Esophagus muscularis mucosa (tissue), 4 donors: ENCODE measurements around the gene MAP3K14. TPM values are rescaled to one million over a fixed set of nuclear protein-coding genes. Genes with fewer than 3 reads are reported as not detected.

Experiments used
- DNase-seq: peaks from one replicate; pipeline ENCODE4 v3.0.0-alpha.2; 2017; ENCODE audit errors: extremely low spot score
- H3K27ac ChIP-seq, 4 donors: fragments of 200-600 bp; sonication (generic); replicated peaks in 1 of 4; 1 replicate in 3 of 4; 2 replicates in 1 of 4; pipeline ENCODE4 v1.5.1; 2016 to 2019; ENCODE audit warnings: mild to moderate bottlenecking in 1 of 4
- H3K27me3 ChIP-seq, 4 donors: fragments of 200-600 bp; sonication (generic); one replicate each; pipeline versions ENCODE4 v1.5.1 to v1.6.0; 2016 to 2019
- H3K36me3 ChIP-seq, 4 donors: fragments of 200-600 bp; sonication (generic); one replicate each; pipeline ENCODE4 v1.5.1; 2016 to 2019
- H3K4me1 ChIP-seq, 4 donors: fragments of 200-600 bp; sonication (generic); one replicate each; pipeline ENCODE4 v1.5.1; 2016 to 2019
- H3K4me3 ChIP-seq, 4 donors: fragments of 200-600 bp; sonication (generic); 1 replicate in 2 of 4; 2 replicates in 2 of 4; pipeline ENCODE4 v1.5.1; 2016 to 2019; ENCODE audit warnings: mild to moderate bottlenecking in 4 of 4, moderate library complexity in 1 of 4
- H3K9me3 ChIP-seq, 4 donors: fragments of 200-600 bp; sonication (generic); 1 replicate in 3 of 4; 2 replicates in 1 of 4; pipeline ENCODE4 v1.5.1; 2016 to 2019
- CTCF ChIP-seq, 3 experiments: fragments of 200-600 bp in 2 of 3; fragments of 450-650 bp in 1 of 3; sonication (generic) in 2 of 3; IDR thresholded peaks; one replicate each; pipeline ENCODE4 v1.5.1; 2017 to 2019; ENCODE audit warnings: antibody characterized with exemption in 3 of 3, mild to moderate bottlenecking in 2 of 3, moderate library complexity in 1 of 3
- EP300 ChIP-seq: sonication (generic); formaldehyde crosslinking; IDR thresholded peaks from one replicate; pipeline ENCODE4 v1.6.1; 2017; ENCODE audit warnings: antibody characterized with exemption
- POLR2A ChIP-seq: fragments of 450-650 bp; IDR thresholded peaks from one replicate; pipeline ENCODE4 v1.6.1; 2017; ENCODE audit warnings: antibody characterized with exemption, moderate library complexity, mild to moderate bottlenecking, low read depth
- POLR2AphosphoS5 ChIP-seq, 2 donors: sonication (generic); formaldehyde crosslinking; IDR thresholded peaks; one replicate each; pipeline ENCODE4 v1.6.1; 2017; ENCODE audit warnings: antibody characterized with exemption in 2 of 2
- WGBS: methylation state at CpG from one replicate; pipeline ENCODE4 v1.1.5; 2018; 5-methylcytosine and 5-hydroxymethylcytosine counted together
- intact Hi-C: fragments of 100-400 bp; cut with DNase I; formaldehyde crosslinking; loops from one replicate; pipeline ENCODE4 v1.15.1; 2023
- total RNA-seq, 4 donors: library from RNA; depleted of rRNA; stranded (reverse); fragments of >200 nt; gene quantifications; one replicate each; pipeline versions ENCODE4 v1.1.0 to v1.2.1, GENCODE V29; 2016

Gene MAP3K14
- total RNA-seq, 4 donors from 2014 or later, result 7.8 to 26.5 (median 10.6) TPM

GRCh38 chr17:45298546-45299285 lies 18.1 kb downstream of the MAP3K14 start:
- peaks cover 86 to 100% (median 99%) of the 10 kb centered on the region in 4 donors for H3K4me1 ChIP-seq

GRCh38 chr17:45296833-45297124 lies 20.0 kb downstream of the MAP3K14 start:
- peak overlapping the region; percentile 79 to 99 (median 84) for H3K27ac ChIP-seq
- intact Hi-C loops, result no loop called here
- WGBS, result 11% methylated on average over 1 of the region's 1 CpG
- H3K9me3 ChIP-seq, result no peaks in the 10 kb centered on the region
- H3K4me3 ChIP-seq, result no peak overlapping the region
- DNase-seq, result no peak
- TF ChIP-seq EP300 (no peak), CTCF (IDR thresholded peaks at IDR 0.05) (no peak), POLR2AphosphoS5 (IDR thresholded peaks at IDR 0.05) (no peak), POLR2A (no peak)
- H3K4me1 ChIP-seq, result peaks cover 89 to 100% (median 99%) of the 10 kb centered on the region in 4 donors
- no peaks in the 10 kb centered on the region for H3K27me3 ChIP-seq
- H3K36me3 ChIP-seq, result no peaks in the 10 kb centered on the region

More at GRCh38 chr17:45298546-45299285, 18.1 kb downstream of the MAP3K14 start:
- Histone ChIP-seq H3K36me3 (no peaks in the 10 kb centered on the region), H3K27ac (peak overlapping the region; percentile 79 to 99 (median 84)), H3K4me3 (no peak overlapping the region), H3K27me3 (no peaks in the 10 kb centered on the region), H3K9me3 (no peaks in the 10 kb centered on the region)
- no peak for DNase-seq
- intact Hi-C loops, result no loop called here
- TF ChIP-seq POLR2A, result no peak
- TF ChIP-seq POLR2AphosphoS5 (IDR thresholded peaks at IDR 0.05), result peak in 1 of 2 donors; percentile 10
- 67% methylated on average over 8 of the region's 8 CpGs for WGBS

- WGBS, result 82% methylated on average over 7 of the region's 7 CpGs
- H3K9me3 ChIP-seq, result no peaks in the 10 kb centered on the region
Measured at GRCh38 chr17:45296003-45296832, 20.6 kb downstream of the MAP3K14 start.

GRCh38 chr17:45294506-45294905 lies 22.3 kb downstream of the MAP3K14 start:
- WGBS, result 23% methylated on average over 3 of the region's 3 CpGs

More at GRCh38 chr17:45296003-45296832, 20.6 kb downstream of the MAP3K14 start:
- TF ChIP-seq POLR2A (no peak), POLR2AphosphoS5 (IDR thresholded peaks at IDR 0.05) (no peak), EP300 (no peak), CTCF (IDR thresholded peaks at IDR 0.05) (no peak)
- no peaks in the 10 kb centered on the region for H3K36me3 ChIP-seq
- H3K27ac ChIP-seq, result peak overlapping the region; percentile 79 to 99 (median 84)
- DNase-seq, result no peak
- intact Hi-C loops, result no loop called here
- H3K4me3 ChIP-seq, result no peak overlapping the region
- peaks cover 94 to 100% (median 100%) of the 10 kb centered on the region in 4 donors for H3K4me1 ChIP-seq
- no peaks in the 10 kb centered on the region for H3K27me3 ChIP-seq

More at GRCh38 chr17:45294506-45294905, 22.3 kb downstream of the MAP3K14 start:
- H3K36me3 ChIP-seq, result peaks cover 6 to 11% (median 7%) of the 10 kb centered on the region in 4 donors
- H3K9me3 ChIP-seq, result no peaks in the 10 kb centered on the region
- TF ChIP-seq EP300 (no peak), POLR2AphosphoS5 (IDR thresholded peaks at IDR 0.05) (peak in 1 of 2 donors; percentile 42), CTCF (IDR thresholded peaks at IDR 0.05) (no peak), POLR2A (no peak)
- intact Hi-C loops, result no loop called here
- peaks cover 98 to 100% (median 100%) of the 10 kb centered on the region in 4 donors for H3K4me1 ChIP-seq
- DNase-seq, result no peak
- H3K27me3 ChIP-seq, result no peaks in the 10 kb centered on the region
- H3K27ac ChIP-seq, result peak overlapping the region; percentile 79 to 99 (median 84)
- no peak overlapping the region for H3K4me3 ChIP-seq
